Liver (tissue), 9 donors: Measurements from ENCODE around the gene AEBP2. TPM values are rescaled to one million over a fixed set of nuclear protein-coding genes. Genes with fewer than 3 reads are reported as not detected.
"Not testable (repeated sequence)": the region's sequence is repeated elsewhere in the genome, so short reads cannot be mapped to it uniquely, and the experiment has no call there.

Source experiments
- DNase-seq: peaks from one replicate; pipeline ENCODE4 v3.0.0-alpha.2; 2017; ENCODE audit warnings: low spot score
- H3K27ac ChIP-seq, 2 donors: one replicate each; pipeline ENCODE4 v1.7.0; 2013; ENCODE audit warnings: inconsistent platforms in 2 of 2, low read length in 2 of 2, control low read depth in 1 of 2, low read depth in 1 of 2, mild to moderate bottlenecking in 1 of 2
- H3K27me3 ChIP-seq, 4 donors: one replicate each; pipeline versions ENCODE4 v1.6.1 to v1.7.0; 2013; ENCODE audit warnings: low read length in 3 of 4, inconsistent platforms in 1 of 4, mild to moderate bottlenecking in 1 of 4, moderate library complexity in 1 of 4; ENCODE audit not compliant: control insufficient read depth in 4 of 4, insufficient read depth in 4 of 4
- H3K36me3 ChIP-seq, 4 donors: one replicate each; pipeline versions ENCODE4 v1.6.1 to v1.7.0; 2013; ENCODE audit warnings: low read length in 3 of 4, mild to moderate bottlenecking in 3 of 4, low read depth in 1 of 4, moderate library complexity in 1 of 4; ENCODE audit not compliant: control insufficient read depth in 4 of 4, insufficient read depth in 3 of 4
- H3K4me1 ChIP-seq, 4 donors: one replicate each; pipeline versions ENCODE4 v1.6.1 to v1.7.0; 2013; ENCODE audit warnings: low read length in 3 of 4, mild to moderate bottlenecking in 3 of 4, moderate library complexity in 1 of 4; ENCODE audit not compliant: control insufficient read depth in 4 of 4, insufficient read depth in 4 of 4
- H3K4me3 ChIP-seq, 3 donors: one replicate each; pipeline versions ENCODE4 v1.6.1 to v1.7.0; 2013; ENCODE audit warnings: low read length in 3 of 3, control low read depth in 1 of 3, low read depth in 1 of 3, mild to moderate bottlenecking in 1 of 3
- H3K9ac ChIP-seq, 2 donors: one replicate each; pipeline ENCODE4 v1.7.0; 2013; ENCODE audit warnings: low read length in 2 of 2, mild to moderate bottlenecking in 2 of 2, moderate library complexity in 2 of 2, control low read depth in 1 of 2, low read depth in 1 of 2
- H3K9me3 ChIP-seq, 4 donors: one replicate each; pipeline versions ENCODE4 v1.6.1 to v1.7.0; 2013; ENCODE audit warnings: low read length in 3 of 4; ENCODE audit not compliant: control insufficient read depth in 4 of 4
- ATF3 ChIP-seq: IDR thresholded peaks from 2 replicates; pipeline ENCODE4 v1.6.1; 2016; ENCODE audit warnings: antibody characterized with exemption
- CTCF ChIP-seq: fragments of 150-350 bp; IDR thresholded peaks from 2 replicates; pipeline ENCODE4 v1.5.1; 2017; ENCODE audit warnings: improper control_type of control experiment, low read depth, low read length; ENCODE audit not compliant: missing input control
- EGR1 ChIP-seq, 2 donors: IDR thresholded peaks; 2 replicates each; pipeline ENCODE4 v1.6.1; 2016 to 2018; ENCODE audit warnings: antibody characterized with exemption in 2 of 2, low read depth in 2 of 2
- FOXA1 ChIP-seq: IDR thresholded peaks from 2 replicates; pipeline ENCODE4 v1.6.1; 2016; ENCODE audit warnings: antibody characterized with exemption
- FOXA2 ChIP-seq: IDR thresholded peaks from 2 replicates; pipeline ENCODE4 v1.6.1; 2016; ENCODE audit warnings: antibody characterized with exemption
- GABPA ChIP-seq, 2 donors: IDR thresholded peaks in 1 of 2; conservative IDR thresholded peaks in 1 of 2; 2 replicates each; pipeline ENCODE4 v1.6.1; 2016; ENCODE audit warnings: antibody characterized with exemption in 2 of 2, mild to moderate bottlenecking in 1 of 2, moderate library complexity in 1 of 2
- HNF4A ChIP-seq, 2 donors: conservative IDR thresholded peaks; 2 replicates each; pipeline ENCODE4 v1.6.1; 2016; ENCODE audit warnings: antibody characterized with exemption in 2 of 2, mild to moderate bottlenecking in 2 of 2
- HNF4G ChIP-seq: IDR thresholded peaks from 2 replicates; pipeline ENCODE4 v1.6.1; 2016; ENCODE audit warnings: antibody characterized with exemption
- JUND ChIP-seq, 2 donors: IDR thresholded peaks; 2 replicates each; pipeline ENCODE4 v1.6.1; 2016; ENCODE audit warnings: antibody characterized with exemption in 2 of 2
- MAX ChIP-seq: IDR thresholded peaks from 2 replicates; pipeline ENCODE4 v1.6.1; 2016; ENCODE audit warnings: antibody characterized with exemption
- NR2F2 ChIP-seq: IDR thresholded peaks from 2 replicates; pipeline ENCODE4 v1.6.1; 2016; ENCODE audit warnings: antibody characterized with exemption
- RAD21 ChIP-seq, 2 donors: IDR thresholded peaks; 2 replicates each; pipeline ENCODE4 v1.6.1; 2016; ENCODE audit warnings: antibody characterized with exemption in 2 of 2, mild to moderate bottlenecking in 2 of 2
- REST ChIP-seq: IDR thresholded peaks from 2 replicates; pipeline ENCODE4 v1.6.1; 2016; ENCODE audit warnings: antibody characterized with exemption, mild to moderate bottlenecking
- RXRA ChIP-seq, 2 donors: IDR thresholded peaks; 2 replicates each; pipeline ENCODE4 v1.6.1; 2017 to 2018; ENCODE audit warnings: antibody characterized with exemption in 2 of 2, mild to moderate bottlenecking in 1 of 2
- SP1 ChIP-seq: IDR thresholded peaks from 2 replicates; pipeline ENCODE4 v1.6.1; 2018; ENCODE audit warnings: antibody characterized with exemption, mild to moderate bottlenecking
- TAF1 ChIP-seq: conservative IDR thresholded peaks from 2 replicates; pipeline ENCODE4 v1.6.1; 2016; ENCODE audit warnings: antibody characterized with exemption, mild to moderate bottlenecking
- YY1 ChIP-seq: IDR thresholded peaks from 2 replicates; pipeline ENCODE4 v1.6.1; 2016; ENCODE audit warnings: antibody characterized with exemption, mild to moderate bottlenecking
- ZBTB33 ChIP-seq: IDR thresholded peaks from 2 replicates; pipeline ENCODE4 v1.6.1; 2016; ENCODE audit warnings: antibody characterized with exemption
- WGBS: extraction: QIAGEN DNeasy Blood & Tissue Kit; methylation state at CpG from one replicate; pipeline ENCODE4 v1.1.7; 2013; 5-methylcytosine and 5-hydroxymethylcytosine counted together
- polyA plus RNA-seq, 2 donors: library from polyadenylated mRNA; stranded (reverse) in 1 of 2; unstranded in 1 of 2; fragments of 200-250 nt in 1 of 2; fragments of >200 nt in 1 of 2; fragmentation: Nextera tagmentation in 1 of 2; extraction: Ambion mirVana in 1 of 2; gene quantifications; one replicate each; pipeline versions ENCODE4 v1.2.1 to v1.2.3, GENCODE V29; 2013 to 2015
- total RNA-seq, 2 donors: library from RNA; depleted of rRNA; stranded (reverse); fragments of >200 nt; gene quantifications; one replicate each; pipeline ENCODE4 v1.2.3, GENCODE V29; 2014
- donor health status: healthy.
- donor health status: healthy.
- donor health status: healthy.
- donor health status: healthy.
- donor health status: healthy.

AEBP2 gene
- total and polyA plus RNA-seq, 4 donors = 4.6 to 18.8 (median 8.9) TPM

GRCh38 chr12:19428246-19428645 is 11.0 kb upstream of the AEBP2 start:
- H3K4me3 ChIP-seq = no peak overlapping the region
- no peak overlapping the region for H3K9ac ChIP-seq
- DNase-seq = no peak
- H3K4me1 ChIP-seq = no peaks in the 10 kb centered on the region
- no peak overlapping the region for H3K27ac ChIP-seq
- no peaks in the 10 kb centered on the region for H3K36me3 ChIP-seq
- TF ChIP-seq TAF1 (no peak), REST (no peak), NR2F2 (no peak), CTCF (no peak), GABPA (IDR thresholded peaks at IDR 0.05 in 1 of 2, conservative IDR thresholded peaks at IDR 0.05 in 1 of 2) (no peak), ZBTB33 (no peak), FOXA1 (no peak), MAX (no peak), HNF4A (conservative IDR thresholded peaks at IDR 0.05) (no peak), RAD21 (IDR thresholded peaks at IDR 0.05) (no peak), RXRA (IDR thresholded peaks at IDR 0.05) (no peak), EGR1 (IDR thresholded peaks at IDR 0.05; ENCODE audit: low read depth in 2 of 2) (no peak), ATF3 (no peak), SP1 (no peak), FOXA2 (no peak), HNF4G (no peak), YY1 (no peak), JUND (IDR thresholded peaks at IDR 0.05) (no peak)
- H3K27me3 ChIP-seq = no peaks in the 10 kb centered on the region
- no peaks in the 10 kb centered on the region for H3K9me3 ChIP-seq
- 82% methylated on average over 5 of the region's 5 CpGs for WGBS

- DNase-seq, H3K27ac ChIP-seq: not testable (repeated sequence)
- WGBS = 86% methylated on average over 2 of the region's 2 CpGs
These were observed 9.8 kb upstream of the AEBP2 start for GRCh38 chr12:19429491-19429890.

More at GRCh38 chr12:19429491-19429890, 9.8 kb upstream of the AEBP2 start:
- H3K36me3 ChIP-seq, H3K9ac ChIP-seq, H3K27me3 ChIP-seq, H3K9me3 ChIP-seq, H3K4me3 ChIP-seq, H3K4me1 ChIP-seq: not testable (repeated sequence)
